ENCODE results near the gene FEM1C. TPM values are rescaled to one million over a fixed set of nuclear protein-coding genes. Genes with fewer than 3 reads are reported as not detected.
"Not testable (repeated sequence)": the region's sequence is repeated elsewhere in the genome, so short reads cannot be mapped to it uniquely, and the experiment has no call there.

The FEM1C gene
- total RNA-seq, 1 donor from 2014 or later, result 19.8 TPM

GRCh38 chr5:115487168-115487567 lies 57.4 kb downstream of the FEM1C start:
- CTCF ChIA-PET, result no interaction called here
- DNase-seq, result no peak
- H3K4me1 Mint-ChIP-seq, result no peaks in the 10 kb centered on the region
- intact Hi-C loops (cut with micrococcal nuclease), result no loop called here
- ATAC-seq (ENCODE audit: low read depth), result no peak
- H3K4me3 Mint-ChIP-seq, result no peak overlapping the region
- H3K27me3 Mint-ChIP-seq, result no peaks in the 10 kb centered on the region
- no peaks in the 10 kb centered on the region for H3K36me3 Mint-ChIP-seq (ENCODE audit: low read depth)
- H3K27ac Mint-ChIP-seq, result no peak overlapping the region
- no peaks in the 10 kb centered on the region for H3K9me3 Mint-ChIP-seq
- no peak for TF ChIP-seq CTCF (IDR thresholded peaks at IDR 0.05)
- POLR2A ChIA-PET, result no interaction called here

GRCh38 chr5:115486728-115487127 lies 57.8 kb downstream of the FEM1C start:
- no peak for TF ChIP-seq CTCF (IDR thresholded peaks at IDR 0.05)
- H3K36me3 Mint-ChIP-seq (ENCODE audit: low read depth), result no peaks in the 10 kb centered on the region

GRCh38 chr5:115484368-115484767 lies 60.2 kb downstream of the FEM1C start:
- Mint-ChIP-seq H3K27me3 (no peaks in the 10 kb centered on the region), H3K4me1 (no peaks in the 10 kb centered on the region), H3K9me3 (no peaks in the 10 kb centered on the region), H3K36me3 (ENCODE audit: low read depth) (no peaks in the 10 kb centered on the region), H3K4me3 (no peak overlapping the region), H3K27ac (no peak overlapping the region)
- ATAC-seq (ENCODE audit: low read depth) (no peak), DNase-seq (no peak)
- POLR2A ChIA-PET, result no interaction called here
- TF ChIP-seq CTCF (IDR thresholded peaks at IDR 0.05), result no peak
- intact Hi-C loops (cut with micrococcal nuclease), result no loop called here
- CTCF ChIA-PET, result no interaction called here

More at GRCh38 chr5:115486728-115487127, 57.8 kb downstream of the FEM1C start:
- ATAC-seq (ENCODE audit: low read depth) (no peak), DNase-seq (no peak)
- CTCF ChIA-PET, result no interaction called here
- POLR2A ChIA-PET, result no interaction called here
- no peaks in the 10 kb centered on the region for H3K27me3 Mint-ChIP-seq
- H3K4me3 Mint-ChIP-seq, result no peak overlapping the region
- H3K27ac Mint-ChIP-seq, result no peak overlapping the region
- intact Hi-C loops (cut with micrococcal nuclease), result no loop called here
- no peaks in the 10 kb centered on the region for H3K9me3 Mint-ChIP-seq
- H3K4me1 Mint-ChIP-seq, result no peaks in the 10 kb centered on the region

GRCh38 chr5:115480900-115481299 lies 63.7 kb downstream of the FEM1C start:
- DNase-seq (no peak), ATAC-seq (ENCODE audit: low read depth) (no peak)
- H3K27me3 Mint-ChIP-seq, result peaks cover 2% of the 10 kb centered on the region
- H3K9me3 Mint-ChIP-seq, result no peaks in the 10 kb centered on the region
- no peak overlapping the region for H3K4me3 Mint-ChIP-seq
- no peak overlapping the region for H3K27ac Mint-ChIP-seq
- H3K4me1 Mint-ChIP-seq, result no peaks in the 10 kb centered on the region
- intact Hi-C loops (cut with micrococcal nuclease), result no loop called here
- TF ChIP-seq CTCF (IDR thresholded peaks at IDR 0.05), result no peak
- CTCF ChIA-PET, result no interaction called here
- POLR2A ChIA-PET, result no interaction called here
- no peaks in the 10 kb centered on the region for H3K36me3 Mint-ChIP-seq (ENCODE audit: low read depth)

- intact Hi-C loops (cut with micrococcal nuclease), result no loop called here
- Mint-ChIP-seq H3K27ac (no peak overlapping the region), H3K4me1 (no peaks in the 10 kb centered on the region), H3K27me3 (peaks cover 2% of the 10 kb centered on the region), H3K36me3 (ENCODE audit: low read depth) (no peaks in the 10 kb centered on the region), H3K9me3 (no peaks in the 10 kb centered on the region), H3K4me3 (no peak overlapping the region)
- ChIA-PET POLR2A (no interaction called here), CTCF (no interaction called here)
- no peak for TF ChIP-seq CTCF (IDR thresholded peaks at IDR 0.05)
- no peak for DNase-seq
- no peak for ATAC-seq (ENCODE audit: low read depth)
These were observed 64.3 kb downstream of the FEM1C start for GRCh38 chr5:115480271-115480670.

GRCh38 chr5:115479166-115479873 lies 65.3 kb downstream of the FEM1C start:
- H3K27me3 Mint-ChIP-seq; ATAC-seq (ENCODE audit: low read depth); H3K36me3 Mint-ChIP-seq (ENCODE audit: low read depth); H3K9me3 Mint-ChIP-seq; intact Hi-C loops (cut with micrococcal nuclease); POLR2A ChIA-PET; H3K27ac Mint-ChIP-seq; CTCF ChIA-PET; H3K4me3 Mint-ChIP-seq; H3K4me1 Mint-ChIP-seq; DNase-seq: not testable (repeated sequence)

Measured in activated B cell treated with CpG ODN at 0.5 μM for 24 hours (primary cell).